VCaP (cell line): ENCODE data around the gene SLC35D1.

ENCODE experiments used
- H3K27ac ChIP-seq: fragments of 450-650 bp; 2 replicates; pipeline ENCODE4 v1.5.1; 2017
- CTCF ChIP-seq: fragments of 450-650 bp; conservative IDR thresholded peaks from 2 replicates; pipeline ENCODE4 v1.5.1; 2017; ENCODE audit warnings: mild to moderate bottlenecking, moderate library complexity

Gene SLC35D1

DNA sequence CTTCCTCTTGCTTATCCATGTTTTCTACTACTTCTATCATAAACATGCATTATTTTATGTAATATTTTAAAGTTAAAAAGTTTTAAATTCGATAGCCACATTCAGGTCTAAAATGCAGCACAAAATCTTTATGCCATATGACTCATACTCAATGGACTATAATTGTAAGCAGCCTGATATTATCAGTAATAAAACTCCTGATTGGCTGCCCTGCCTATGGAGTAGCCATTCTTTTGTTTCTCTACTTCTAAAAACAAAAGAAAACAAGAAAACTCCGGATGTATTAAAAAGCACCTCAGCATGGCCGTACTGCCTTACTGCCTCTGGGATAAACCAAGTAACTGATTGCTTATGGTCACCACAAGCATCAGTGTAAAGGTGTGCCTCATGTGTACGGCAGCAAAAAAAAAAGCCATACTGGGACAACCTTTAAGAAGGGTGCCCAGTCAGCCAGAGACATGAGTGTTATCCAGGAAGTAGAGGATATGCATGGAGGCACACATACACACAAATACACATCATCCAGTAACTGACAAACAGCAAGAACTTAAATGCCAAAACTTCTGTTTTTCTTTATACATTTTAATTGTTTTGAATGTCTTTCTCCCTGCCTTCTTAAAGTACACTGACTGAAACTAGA, 9.2 kb downstream of the SLC35D1 start:
- TF ChIP-seq CTCF, result no peak
- H3K27ac ChIP-seq, result no peak overlapping the region

- no peak overlapping the region; the same call in 1 of the 2 replicates for H3K27ac ChIP-seq
- TF ChIP-seq CTCF, result no peak
These were observed 10.6 kb downstream of the SLC35D1 start for GRCh38 chr1:67043366-67043765.

DNA sequence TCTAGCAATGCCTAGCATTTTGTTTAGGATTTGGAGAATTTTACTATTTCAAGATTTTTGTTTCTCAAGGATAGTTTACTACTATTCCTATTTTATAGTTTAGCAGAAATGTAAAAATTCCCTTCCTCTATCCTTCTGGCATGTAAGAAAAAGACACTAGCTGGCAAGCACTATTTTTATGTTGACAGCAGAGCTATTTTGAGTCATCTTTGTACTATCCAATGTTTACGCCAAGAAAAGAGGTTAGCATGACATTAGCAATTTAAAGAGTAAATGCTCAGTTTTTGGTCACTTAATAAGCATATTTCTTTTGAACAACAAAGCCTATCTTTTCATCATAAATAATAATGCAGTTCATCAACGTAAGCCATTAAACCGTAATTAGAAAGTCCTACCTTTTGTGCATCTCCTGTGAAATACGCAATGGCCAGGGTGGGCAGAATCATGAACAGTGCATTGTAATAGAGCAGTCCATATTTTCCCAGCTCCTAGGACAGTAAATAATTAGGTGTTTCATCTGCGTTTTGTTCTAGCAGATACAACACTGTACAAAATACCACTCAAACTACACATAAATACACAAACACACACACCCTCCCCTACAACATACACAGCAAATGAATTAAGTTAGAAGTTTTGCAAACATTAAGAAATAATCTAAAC, 12.0 kb downstream of the SLC35D1 start:
- TF ChIP-seq CTCF, result no peak
- H3K27ac ChIP-seq, result no peak overlapping the region

GRCh38 chr1:67040405-67040804, 13.5 kb downstream of the SLC35D1 start:
- no peak overlapping the region for H3K27ac ChIP-seq
- no peak for TF ChIP-seq CTCF

DNA sequence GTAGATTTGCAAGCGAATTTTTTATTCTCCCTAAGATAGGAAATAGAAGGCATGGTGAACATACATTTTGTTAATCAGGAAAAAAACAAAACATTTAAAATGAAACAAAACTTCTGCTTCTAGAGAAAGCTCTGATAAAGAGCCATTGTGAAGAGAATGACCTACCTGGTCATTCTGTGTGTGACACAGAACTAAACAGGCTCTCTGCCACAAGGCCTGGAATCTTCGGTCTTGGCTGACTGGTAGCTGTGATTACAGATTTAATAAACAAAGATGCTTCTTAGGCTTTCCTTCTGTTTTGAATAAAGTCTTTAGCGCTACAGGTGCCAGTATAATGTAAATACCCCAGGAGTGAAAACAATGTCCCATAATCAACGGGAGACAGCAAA, 22.1 kb downstream of the SLC35D1 start:
- H3K27ac ChIP-seq, result no peak overlapping the region

DNA sequence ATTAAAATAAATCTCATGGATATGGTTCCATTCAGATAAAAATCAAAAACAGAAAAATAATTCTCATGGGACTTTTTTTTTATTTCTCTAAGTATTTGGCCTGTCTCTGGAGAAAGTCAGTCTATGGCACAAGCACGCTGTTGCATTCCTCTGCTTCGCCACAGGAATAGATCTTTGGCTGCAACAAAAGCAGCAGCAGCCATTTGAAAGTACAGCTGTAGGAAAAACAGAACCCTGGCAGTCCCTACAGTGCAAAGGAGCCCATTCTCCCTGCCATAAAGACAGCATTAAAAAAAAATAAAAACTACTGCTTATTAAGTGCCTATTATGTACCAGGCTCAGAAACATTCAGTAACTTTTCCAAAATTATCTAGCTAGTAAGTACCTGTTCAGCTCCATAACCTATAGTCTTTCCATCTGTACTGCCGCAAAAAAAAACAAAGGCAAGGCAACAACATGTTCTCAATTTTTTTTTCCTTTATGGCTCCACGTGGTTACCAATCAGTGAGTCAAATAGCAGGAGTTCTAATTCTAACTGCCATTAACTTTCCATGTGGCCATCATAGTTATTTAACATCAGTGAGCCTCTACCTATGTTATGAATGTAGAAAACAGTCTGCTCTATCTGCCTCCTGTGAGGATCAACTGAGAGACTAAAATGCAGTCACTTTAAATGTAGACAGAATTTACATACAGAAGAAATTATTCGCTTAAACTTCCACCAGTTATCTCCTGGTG, 22.7 kb downstream of the SLC35D1 start:
- H3K27ac ChIP-seq, result no peak overlapping the region
- no peak for TF ChIP-seq CTCF

More for the DNA sequence above, 22.1 kb downstream of the SLC35D1 start:
- TF ChIP-seq CTCF, result no peak

DNA sequence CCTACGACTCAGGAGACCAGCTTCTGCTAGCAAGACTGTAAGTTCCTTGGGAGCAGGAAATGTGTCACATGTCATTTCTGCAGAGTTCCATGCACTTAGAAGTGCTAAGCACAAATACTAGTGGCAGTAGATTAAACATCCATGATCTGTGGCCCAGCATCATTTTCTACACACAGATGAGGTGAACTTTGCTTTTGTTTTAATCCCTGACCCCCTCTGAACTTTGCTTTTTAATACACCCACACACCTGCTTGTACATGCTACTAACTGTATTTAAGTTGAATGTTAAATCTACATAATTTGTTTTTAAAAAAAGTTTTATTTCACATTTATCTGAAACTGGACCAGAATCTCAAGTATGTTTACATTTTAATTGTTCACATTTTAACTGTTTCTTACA, 24.5 kb downstream of the SLC35D1 start:
- no peak overlapping the region for H3K27ac ChIP-seq
- no peak for TF ChIP-seq CTCF
